ENCODE measurements around the gene MAB21L4.

MAB21L4 gene

GRCh38 chr2:240894836-240895558, 959 bp downstream of the MAB21L4 start:
- ChIA-PET CTCF (no interaction called here), POLR2A (no interaction called here)
- no peak for TF ChIP-seq CTCF (IDR thresholded peaks at IDR 0.05; ENCODE audit: control extremely low read depth, extremely low read depth, low read depth, missing control alignments)
- no peak for DNase-seq (ENCODE audit: extremely low spot score)

GRCh38 chr2:240894006-240894405, 1.9 kb downstream of the MAB21L4 start:
- ChIA-PET CTCF (interaction anchor here (0.8 kb wide), 1 partner anchor 21 kb away, joined by 4 read pairs; no protein-coding TSS in a partner anchor), POLR2A (no interaction called here)
- no peak for DNase-seq (ENCODE audit: extremely low spot score)
- no peak for TF ChIP-seq CTCF (IDR thresholded peaks at IDR 0.05; ENCODE audit: control extremely low read depth, extremely low read depth, low read depth, missing control alignments)

- CTCF ChIA-PET, result interaction anchor here (0.8 kb wide), 1 partner anchor 21 kb away, joined by 4 read pairs; no protein-coding TSS in a partner anchor
Measured at GRCh38 chr2:240893363-240893844, 2.6 kb downstream of the MAB21L4 start.

DNA sequence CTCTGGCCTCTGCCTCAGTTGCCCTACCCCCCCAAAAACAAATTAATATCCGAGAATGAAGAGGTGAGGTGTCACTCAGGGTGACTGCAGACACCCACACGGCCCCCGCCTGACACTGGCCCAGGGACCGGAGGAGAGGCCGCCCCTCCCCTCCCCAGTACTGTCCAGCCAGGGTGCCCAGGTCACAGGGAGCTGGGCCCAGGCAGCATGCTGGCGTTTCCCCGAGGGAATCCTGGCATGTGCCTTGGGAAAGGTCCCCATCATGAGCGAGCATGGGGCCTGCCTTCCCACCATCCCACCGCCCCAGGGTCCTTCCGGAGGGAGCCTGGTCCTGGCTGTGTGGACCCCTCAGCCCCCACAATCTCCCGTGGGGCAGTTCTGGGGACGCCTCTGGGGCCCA, 3.0 kb downstream of the MAB21L4 start:
- TF ChIP-seq CTCF (IDR thresholded peaks at IDR 0.05; ENCODE audit: control extremely low read depth, extremely low read depth, low read depth, missing control alignments), result no peak
- ChIA-PET POLR2A (no interaction called here), CTCF (no interaction called here)
- no peak for DNase-seq (ENCODE audit: extremely low spot score)

More at GRCh38 chr2:240893363-240893844, 2.6 kb downstream of the MAB21L4 start:
- DNase-seq (ENCODE audit: extremely low spot score), result no peak
- POLR2A ChIA-PET, result no interaction called here
- TF ChIP-seq CTCF (IDR thresholded peaks at IDR 0.05; ENCODE audit: control extremely low read depth, extremely low read depth, low read depth, missing control alignments), result no peak

GRCh38 chr2:240892356-240892755, 3.6 kb downstream of the MAB21L4 start:
- ChIA-PET POLR2A (no interaction called here), CTCF (interaction anchor here (1.3 kb wide), 1 partner anchor 23 kb away, joined by 6 read pairs; no protein-coding TSS in a partner anchor)
- no peak for TF ChIP-seq CTCF (IDR thresholded peaks at IDR 0.05; ENCODE audit: control extremely low read depth, extremely low read depth, low read depth, missing control alignments)
- DNase-seq (ENCODE audit: extremely low spot score), result no peak

DNA sequence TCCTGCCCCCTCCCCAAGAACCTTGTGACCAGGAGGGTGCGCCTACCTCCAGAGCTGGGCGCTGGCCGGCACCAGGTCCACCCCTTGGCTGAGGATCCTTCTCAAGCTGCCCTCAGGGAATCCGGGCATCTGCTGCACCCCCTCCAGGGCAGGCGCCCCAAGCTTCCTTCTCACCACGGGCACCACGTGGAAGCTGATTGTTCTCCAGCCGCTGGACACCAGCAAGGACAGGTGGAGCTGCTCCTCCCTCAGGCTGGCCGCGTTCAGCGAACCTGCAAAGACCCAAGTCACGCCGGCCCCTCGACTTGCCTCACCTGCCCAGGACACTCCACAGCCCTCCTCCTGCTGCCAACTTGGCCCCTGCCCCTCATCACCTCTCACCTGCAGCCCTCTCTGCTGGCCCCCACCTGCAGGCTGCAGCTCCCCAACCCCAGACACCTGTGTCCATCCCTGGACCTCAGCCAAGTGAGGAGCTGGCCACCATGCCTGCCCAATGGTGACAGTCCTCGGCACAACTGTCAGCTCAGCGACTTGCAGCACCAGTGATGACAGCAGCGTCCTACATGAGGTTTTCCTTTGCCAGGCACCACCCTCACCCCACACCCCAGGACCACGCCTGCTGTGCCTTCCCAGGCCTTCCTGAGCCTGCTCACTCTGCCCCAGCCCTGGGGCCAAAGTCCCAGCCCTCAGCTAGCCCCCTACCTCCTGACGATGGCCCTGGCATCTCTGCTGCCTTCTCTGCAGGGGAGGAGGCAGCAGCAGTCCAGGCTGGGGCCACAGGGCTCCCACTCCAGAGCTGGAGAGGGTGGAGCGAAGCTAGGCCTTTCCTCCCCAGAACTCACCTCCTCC, 4.2 kb downstream of the MAB21L4 start:
- ChIA-PET POLR2A (no interaction called here), CTCF (interaction anchor here (1.0 to 1.3 kb wide), 2 partner anchors 7 to 23 kb away, joined by 3 to 6 read pairs; no protein-coding TSS in a partner anchor)
- DNase-seq (ENCODE audit: extremely low spot score), result no peak
- no peak for TF ChIP-seq CTCF (IDR thresholded peaks at IDR 0.05; ENCODE audit: control extremely low read depth, extremely low read depth, low read depth, missing control alignments)

All from GM10248 (cell line).